ENCODE results near the gene LOC128125822.

LOC128125822 gene

DNA sequence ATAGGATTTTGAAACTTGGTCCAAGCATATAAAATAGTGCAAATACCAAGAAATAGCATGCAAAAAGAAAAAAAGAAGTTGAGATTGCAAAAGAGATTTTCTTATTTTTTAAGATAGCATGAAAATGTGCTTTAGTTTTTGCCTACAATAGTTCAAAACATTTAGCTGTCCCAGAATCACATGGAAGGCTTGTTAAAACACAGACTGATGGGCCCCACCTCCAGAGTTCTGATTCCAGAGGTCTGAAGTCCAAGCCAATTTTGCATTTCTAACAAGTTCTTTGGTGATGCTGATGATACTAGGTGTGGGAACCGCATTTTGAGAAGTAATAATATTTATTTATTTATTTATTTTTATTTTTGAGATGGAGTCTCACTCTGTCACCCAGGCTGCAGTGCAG, 33.7 kb upstream of the LOC128125822 start:
- H3K9me3 Mint-ChIP-seq: no peaks in the 10 kb centered on the region
- no peaks in the 10 kb centered on the region for H3K4me1 Mint-ChIP-seq (ENCODE audit: low read depth in 2 of 2)
- ATAC-seq (replicated peaks): no peak
- no peaks in the 10 kb centered on the region for H3K36me3 Mint-ChIP-seq (ENCODE audit: insufficient read depth)
- peaks cover 9 to 32% of the 10 kb centered on the region in 2 donors for H3K27me3 Mint-ChIP-seq
- no peak overlapping the region for H3K4me3 Mint-ChIP-seq
- DNase-seq: no peak
- H3K27ac Mint-ChIP-seq: no peak overlapping the region

DNA sequence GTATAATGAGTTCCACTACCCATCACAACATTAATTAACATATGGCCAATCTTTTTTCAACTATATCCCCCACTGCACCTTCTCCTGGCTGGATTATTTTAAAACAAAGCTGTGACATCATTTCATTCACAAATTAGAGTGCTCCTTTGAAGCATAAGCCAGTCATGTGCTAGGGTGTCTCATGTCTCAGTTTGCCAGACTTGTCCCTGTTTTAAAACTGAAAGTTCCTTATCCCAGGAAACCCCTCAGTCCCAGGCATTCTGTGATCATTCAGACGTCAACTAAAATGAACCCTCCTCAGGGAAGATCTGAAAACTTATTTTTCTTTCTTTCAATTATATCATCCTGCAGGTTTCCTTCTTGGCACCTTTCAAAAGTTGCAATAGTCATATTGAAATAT, 29.3 kb upstream of the LOC128125822 start:
- Mint-ChIP-seq H3K36me3 (ENCODE audit: insufficient read depth) (no peaks in the 10 kb centered on the region), H3K4me3 (no peak overlapping the region), H3K27ac (no peak overlapping the region), H3K4me1 (ENCODE audit: low read depth in 2 of 2) (no peaks in the 10 kb centered on the region), H3K9me3 (no peaks in the 10 kb centered on the region), H3K27me3 (peaks cover 15 to 49% of the 10 kb centered on the region in 2 donors)
- no peak for DNase-seq
- no peak for ATAC-seq (replicated peaks)

DNA sequence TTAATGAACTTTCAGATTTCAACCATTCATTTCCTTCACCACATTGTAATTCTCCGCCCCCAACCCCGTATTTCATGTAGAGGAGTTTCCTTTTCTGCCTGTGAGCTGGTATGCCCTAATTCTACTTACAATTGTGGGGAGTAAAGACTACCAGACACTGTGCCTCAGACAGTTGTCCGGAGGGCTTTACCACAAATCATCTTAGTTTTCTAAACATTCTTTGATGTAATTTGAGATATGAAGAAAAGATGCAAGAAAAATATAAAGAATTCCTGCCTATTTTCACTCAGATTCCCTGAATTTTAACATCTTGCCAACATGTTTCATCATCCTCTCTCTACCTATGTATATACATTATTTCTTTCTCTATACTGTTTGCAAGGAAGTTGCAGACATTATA, 28.3 kb upstream of the LOC128125822 start:
- Mint-ChIP-seq H3K4me3 (no peak overlapping the region), H3K9me3 (no peaks in the 10 kb centered on the region), H3K36me3 (ENCODE audit: insufficient read depth) (no peaks in the 10 kb centered on the region), H3K4me1 (ENCODE audit: low read depth in 2 of 2) (no peaks in the 10 kb centered on the region), H3K27ac (no peak overlapping the region), H3K27me3 (peaks cover 25 to 51% of the 10 kb centered on the region in 2 donors)
- no peak for DNase-seq
- ATAC-seq (replicated peaks): no peak

DNA sequence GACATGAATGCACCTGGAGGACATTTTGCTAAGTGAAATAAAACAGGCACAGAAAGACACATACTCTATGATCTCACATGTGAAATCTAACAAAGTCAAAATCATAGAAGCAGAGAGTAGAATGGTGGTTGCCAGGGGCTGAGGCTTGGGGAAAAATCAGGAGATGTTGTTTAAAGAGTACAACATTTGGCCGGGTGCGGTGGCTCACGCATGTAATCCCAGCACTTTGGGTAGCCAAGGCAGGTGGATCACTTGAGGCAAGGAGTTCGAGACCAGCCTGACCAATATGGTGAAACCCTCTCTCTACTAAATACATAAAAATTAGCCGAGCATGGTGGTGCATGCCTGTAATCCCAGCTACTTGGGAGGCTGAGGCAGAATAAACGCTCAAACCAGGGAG, 26.0 kb upstream of the LOC128125822 start:
- Mint-ChIP-seq H3K4me1 (ENCODE audit: low read depth in 2 of 2) (no peaks in the 10 kb centered on the region), H3K27ac (no peak overlapping the region), H3K9me3 (no peaks in the 10 kb centered on the region), H3K36me3 (ENCODE audit: insufficient read depth) (no peaks in the 10 kb centered on the region), H3K4me3 (no peak overlapping the region), H3K27me3 (peaks cover 27 to 33% of the 10 kb centered on the region in 2 donors)
- no peak for ATAC-seq (replicated peaks)
- no peak for DNase-seq

DNA sequence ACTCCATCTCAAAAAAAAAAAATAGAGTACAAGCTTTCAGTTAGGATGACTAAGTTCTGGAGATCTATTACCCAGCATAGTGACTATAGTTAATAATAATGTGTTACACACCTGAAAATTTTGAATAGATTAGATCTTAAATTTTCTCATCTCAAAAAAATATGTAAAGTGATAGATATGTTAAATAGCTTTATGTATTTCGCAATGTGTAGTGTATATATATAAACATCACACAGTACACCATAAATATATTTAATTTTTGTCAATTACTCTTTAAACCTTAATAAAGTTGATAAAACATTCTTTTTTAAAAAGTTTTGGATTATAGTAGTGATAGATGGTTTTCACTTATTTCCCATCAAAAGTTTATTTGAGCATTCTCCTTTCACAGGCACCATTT, 25.6 kb upstream of the LOC128125822 start:
- Mint-ChIP-seq H3K4me3 (no peak overlapping the region), H3K36me3 (ENCODE audit: insufficient read depth) (no peaks in the 10 kb centered on the region), H3K9me3 (no peaks in the 10 kb centered on the region), H3K27me3 (peaks cover 27 to 30% of the 10 kb centered on the region in 2 donors), H3K4me1 (ENCODE audit: low read depth in 2 of 2) (no peaks in the 10 kb centered on the region), H3K27ac (no peak overlapping the region)
- DNase-seq: no peak
- no peak for ATAC-seq (replicated peaks)

DNA sequence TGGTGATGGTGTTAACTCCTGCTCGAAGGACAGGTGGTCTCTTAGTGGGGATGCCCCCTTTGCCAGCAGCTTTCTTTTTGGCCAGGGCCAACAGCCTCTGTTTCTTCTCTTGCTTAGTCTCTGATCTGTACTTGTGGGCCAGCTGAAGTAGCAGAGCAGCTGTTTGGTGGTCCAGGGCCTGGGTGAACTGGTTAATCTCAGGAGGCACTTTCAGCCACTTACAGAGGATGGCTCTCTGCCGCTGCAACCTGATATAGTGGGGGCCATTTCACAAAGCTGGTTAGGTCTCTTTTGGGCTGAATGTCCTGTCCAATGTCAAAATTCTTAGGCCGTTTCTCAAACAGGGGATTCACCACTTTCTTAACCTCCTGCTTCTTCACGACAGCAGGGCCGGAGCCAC, 23.2 kb upstream of the LOC128125822 start:
- Mint-ChIP-seq H3K4me1 (ENCODE audit: low read depth in 2 of 2) (no peaks in the 10 kb centered on the region), H3K4me3 (no peak overlapping the region), H3K9me3 (no peaks in the 10 kb centered on the region), H3K27ac (no peak overlapping the region), H3K27me3 (peaks cover 18 to 22% of the 10 kb centered on the region in 2 donors), H3K36me3 (ENCODE audit: insufficient read depth) (no peaks in the 10 kb centered on the region)
- no peak for ATAC-seq (replicated peaks)
- DNase-seq: no peak

DNA sequence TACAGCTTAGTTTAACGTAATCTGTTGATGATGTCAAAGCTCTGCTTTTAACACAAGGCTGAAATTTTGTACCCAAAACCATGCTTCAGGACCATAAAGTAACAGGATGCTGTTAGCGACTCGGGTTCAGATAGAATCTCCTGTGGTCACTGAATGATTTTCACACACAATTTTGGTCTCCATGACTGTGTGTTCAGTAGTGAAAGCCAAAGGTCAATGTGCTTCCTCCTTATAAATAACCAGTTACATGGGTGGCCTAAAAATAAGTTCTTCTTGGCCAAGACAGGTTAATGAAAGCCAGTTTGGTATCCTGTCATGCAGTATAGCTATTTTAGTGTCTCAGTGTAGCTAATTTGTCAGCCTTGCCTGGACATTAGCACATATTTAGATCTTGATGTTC, 19.1 kb upstream of the LOC128125822 start:
- Mint-ChIP-seq H3K4me3 (no peak overlapping the region), H3K27ac (no peak overlapping the region), H3K4me1 (ENCODE audit: low read depth in 2 of 2) (no peaks in the 10 kb centered on the region), H3K36me3 (ENCODE audit: insufficient read depth) (no peaks in the 10 kb centered on the region), H3K27me3 (peaks cover 22 to 41% of the 10 kb centered on the region in 2 donors), H3K9me3 (no peaks in the 10 kb centered on the region)
- DNase-seq: no peak
- no peak for ATAC-seq (replicated peaks)

DNA sequence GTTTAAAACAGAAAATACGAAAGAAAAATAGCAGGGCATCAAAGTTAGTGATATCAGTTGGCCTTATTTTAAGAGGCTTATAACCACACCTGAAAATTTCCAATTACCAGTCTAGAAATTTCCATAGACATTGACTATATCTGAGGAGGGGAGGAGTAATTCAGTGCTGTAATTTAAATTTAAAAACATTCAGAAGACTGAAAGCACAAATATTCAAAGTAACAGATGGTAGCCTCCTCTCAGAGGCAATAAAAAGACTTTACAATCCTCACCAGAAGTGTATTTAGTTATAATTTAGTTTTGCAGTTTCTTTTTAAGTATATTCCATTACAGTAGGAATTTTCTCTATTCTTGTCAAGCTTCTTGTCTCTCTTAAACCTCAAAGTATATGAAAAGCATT, 18.4 kb upstream of the LOC128125822 start:
- Mint-ChIP-seq H3K9me3 (no peaks in the 10 kb centered on the region), H3K27me3 (peaks cover 29 to 41% of the 10 kb centered on the region in 2 donors), H3K4me3 (no peak overlapping the region), H3K36me3 (ENCODE audit: insufficient read depth) (no peaks in the 10 kb centered on the region), H3K4me1 (ENCODE audit: low read depth in 2 of 2) (no peaks in the 10 kb centered on the region), H3K27ac (no peak overlapping the region)
- no peak for DNase-seq
- ATAC-seq (replicated peaks): no peak

DNA sequence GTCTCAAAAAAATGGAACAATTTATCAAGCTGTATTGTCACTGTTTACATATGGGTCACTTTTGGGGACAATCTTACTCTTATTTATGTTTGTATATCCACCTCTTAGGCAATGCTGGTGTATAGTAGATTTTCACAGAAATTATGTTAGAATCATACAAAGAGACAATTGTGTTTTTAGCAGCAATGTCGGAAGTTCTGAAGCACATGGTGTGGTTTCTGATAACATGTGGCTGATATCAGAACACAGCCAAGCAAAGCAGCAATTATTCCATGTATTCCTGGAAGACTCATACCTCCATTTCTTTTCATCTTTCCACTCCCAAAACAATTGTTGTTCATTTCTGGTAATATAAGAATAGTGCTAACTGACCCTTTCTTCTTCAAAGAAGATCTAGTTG, 17.5 kb upstream of the LOC128125822 start:
- H3K9me3 Mint-ChIP-seq: no peaks in the 10 kb centered on the region
- H3K27ac Mint-ChIP-seq: no peak overlapping the region
- H3K36me3 Mint-ChIP-seq (ENCODE audit: insufficient read depth): no peaks in the 10 kb centered on the region
- no peaks in the 10 kb centered on the region for H3K4me1 Mint-ChIP-seq (ENCODE audit: low read depth in 2 of 2)
- DNase-seq (no peak), ATAC-seq (replicated peaks) (no peak)
- H3K4me3 Mint-ChIP-seq: no peak overlapping the region
- H3K27me3 Mint-ChIP-seq: peaks cover 30 to 42% of the 10 kb centered on the region in 2 donors

DNA sequence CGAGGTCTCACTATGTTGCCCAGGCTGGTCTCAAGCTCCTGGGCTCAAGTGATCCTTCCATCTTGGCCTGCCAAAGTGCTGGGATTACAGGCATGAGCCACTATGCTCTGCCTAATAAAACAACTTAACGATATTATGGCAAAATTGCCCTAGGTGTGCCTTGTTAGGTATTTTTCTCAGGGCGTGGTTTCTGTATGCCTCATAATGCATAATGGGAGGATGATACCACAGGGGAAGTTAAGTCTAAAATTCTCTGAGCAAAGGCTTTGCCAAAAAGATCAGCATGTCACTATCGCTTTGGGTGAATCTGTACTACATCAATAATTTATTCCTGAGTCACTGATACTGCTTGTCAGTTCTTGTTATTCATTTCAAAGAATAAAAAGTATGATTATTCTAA, 15.9 kb upstream of the LOC128125822 start:
- DNase-seq (no peak), ATAC-seq (replicated peaks) (no peak)
- Mint-ChIP-seq H3K27me3 (peaks cover 35 to 42% of the 10 kb centered on the region in 2 donors), H3K4me1 (ENCODE audit: low read depth in 2 of 2) (no peaks in the 10 kb centered on the region), H3K9me3 (no peaks in the 10 kb centered on the region), H3K27ac (no peak overlapping the region), H3K36me3 (ENCODE audit: insufficient read depth) (no peaks in the 10 kb centered on the region), H3K4me3 (no peak overlapping the region)

DNA sequence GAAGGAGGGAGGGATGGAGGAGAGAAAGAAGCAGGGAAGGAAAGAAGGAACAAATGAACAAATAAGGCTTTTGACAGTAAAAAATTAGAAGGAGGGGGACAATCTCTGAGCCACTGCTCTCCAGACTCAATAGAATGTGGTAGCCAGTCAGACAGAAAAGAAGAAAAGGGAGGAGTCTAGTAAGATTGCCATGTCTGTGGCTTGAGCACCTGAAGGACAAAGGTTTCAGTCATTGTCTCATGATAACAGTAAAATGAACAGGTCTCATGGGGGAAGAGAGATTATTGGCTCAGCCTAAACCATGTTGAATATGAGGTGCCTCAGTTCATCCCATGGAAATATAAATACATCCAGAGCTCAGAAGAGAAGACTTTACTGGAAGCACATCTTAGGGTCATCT, 14.0 kb upstream of the LOC128125822 start:
- Mint-ChIP-seq H3K36me3 (ENCODE audit: insufficient read depth) (no peaks in the 10 kb centered on the region), H3K4me1 (ENCODE audit: low read depth in 2 of 2) (no peaks in the 10 kb centered on the region), H3K4me3 (no peak overlapping the region), H3K27me3 (peaks cover 39 to 42% of the 10 kb centered on the region in 2 donors), H3K27ac (no peak overlapping the region), H3K9me3 (no peaks in the 10 kb centered on the region)
- DNase-seq (no peak), ATAC-seq (replicated peaks) (no peak)

DNA sequence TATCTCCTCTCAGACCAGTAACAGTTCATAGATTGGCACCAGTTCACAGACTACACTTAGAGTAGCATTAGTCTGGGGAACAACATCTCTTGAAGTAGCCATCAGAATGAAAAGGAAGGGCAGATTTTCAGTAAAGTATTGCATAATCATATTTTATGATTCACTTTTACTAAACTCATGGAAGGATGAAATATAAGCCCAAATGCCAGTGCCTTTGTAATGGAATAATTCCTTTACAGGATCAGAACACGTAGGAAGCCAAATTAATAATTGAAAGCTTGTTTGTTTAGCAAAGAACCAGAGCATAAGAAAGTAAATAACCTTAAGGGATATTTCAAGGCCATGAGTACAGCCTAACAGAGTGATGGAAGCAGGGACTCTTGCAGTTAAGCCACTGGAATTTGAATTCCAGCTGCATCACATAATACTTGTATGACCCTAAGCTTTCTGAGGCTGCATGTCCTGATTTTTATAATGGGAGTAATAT, 11.4 kb upstream of the LOC128125822 start:
- ATAC-seq (replicated peaks): no peak
- DNase-seq: no peak

DNA sequence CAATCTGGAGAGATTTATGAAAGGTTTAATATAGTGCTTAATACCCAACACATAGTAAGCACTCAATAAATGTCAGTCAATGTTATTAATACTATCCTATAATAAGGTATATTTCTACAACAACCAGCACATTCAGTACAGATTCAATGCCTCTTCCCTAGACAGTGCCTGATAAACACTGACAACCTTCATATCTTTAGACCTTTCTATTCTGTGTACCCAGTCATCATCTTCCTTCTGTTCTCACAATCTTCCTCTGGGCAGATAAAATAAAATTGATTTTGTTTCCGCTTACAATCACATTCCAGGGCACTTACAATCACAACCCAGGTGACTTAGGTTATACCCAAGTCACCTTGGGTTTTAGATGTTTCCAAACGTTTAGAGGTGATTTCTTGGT, 11.0 kb upstream of the LOC128125822 start:
- Mint-ChIP-seq H3K27me3 (peaks cover 33 to 39% of the 10 kb centered on the region in 2 donors), H3K4me1 (ENCODE audit: low read depth in 2 of 2) (no peaks in the 10 kb centered on the region), H3K27ac (no peak overlapping the region), H3K4me3 (no peak overlapping the region), H3K36me3 (ENCODE audit: insufficient read depth) (no peaks in the 10 kb centered on the region), H3K9me3 (no peaks in the 10 kb centered on the region)
- ATAC-seq (replicated peaks) (no peak), DNase-seq (no peak)

More for the DNA sequence above, 11.4 kb upstream of the LOC128125822 start:
- H3K9me3 Mint-ChIP-seq: no peaks in the 10 kb centered on the region
- H3K27ac Mint-ChIP-seq: no peak overlapping the region
- H3K4me1 Mint-ChIP-seq (ENCODE audit: low read depth in 2 of 2): no peaks in the 10 kb centered on the region
- peaks cover 35 to 43% of the 10 kb centered on the region in 2 donors for H3K27me3 Mint-ChIP-seq
- H3K36me3 Mint-ChIP-seq (ENCODE audit: insufficient read depth): no peaks in the 10 kb centered on the region
- no peak overlapping the region for H3K4me3 Mint-ChIP-seq

DNA sequence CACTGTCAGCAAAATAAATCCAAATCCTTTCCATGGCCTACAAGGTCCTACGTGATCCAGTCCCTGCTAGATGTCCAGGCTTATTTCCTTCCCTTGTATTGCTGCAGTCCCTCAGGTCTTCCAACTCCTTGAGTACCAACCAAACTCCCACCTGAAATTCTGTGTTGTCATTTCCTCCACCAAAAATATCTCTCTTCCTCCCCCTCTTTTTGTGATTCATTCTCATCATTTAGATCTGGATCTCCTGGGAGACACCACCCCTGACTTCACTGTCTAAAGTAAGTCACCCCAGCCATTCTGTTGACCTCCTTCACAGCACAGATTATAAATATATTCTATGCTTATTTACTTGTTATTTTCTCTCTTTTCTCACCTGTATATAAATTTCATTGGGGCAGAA, 9.0 kb upstream of the LOC128125822 start:
- ATAC-seq (replicated peaks): no peak

More for the DNA sequence above, 9.0 kb upstream of the LOC128125822 start:
- Mint-ChIP-seq H3K36me3 (ENCODE audit: insufficient read depth) (no peaks in the 10 kb centered on the region), H3K4me3 (no peak overlapping the region), H3K27me3 (peaks cover 24 to 27% of the 10 kb centered on the region in 2 donors), H3K9me3 (no peaks in the 10 kb centered on the region), H3K27ac (no peak overlapping the region), H3K4me1 (ENCODE audit: low read depth in 2 of 2) (no peaks in the 10 kb centered on the region)
- no peak for DNase-seq
